ENCODE measurements around the gene RPLP1. TPM values are rescaled to one million over a fixed set of nuclear protein-coding genes. Genes with fewer than 3 reads are reported as not detected.

RPLP1 gene
- total RNA-seq, 1 experiment from 2014 or later = 1,651 TPM

- H2AFZ ChIP-seq = no peak overlapping the region
- H3F3A ChIP-seq (ENCODE audit: insufficient read depth, low read depth) = no peaks in the 10 kb centered on the region
- H3K9me2 ChIP-seq (ENCODE audit: insufficient read depth) = no peaks in the 10 kb centered on the region
- H4K20me1 ChIP-seq (ENCODE audit: insufficient read depth) = no peaks in the 10 kb centered on the region
- CTCF ChIA-PET = no interaction called here
- no peaks in the 10 kb centered on the region for H3K9me3 ChIP-seq (ENCODE audit: insufficient read depth, low read depth)
- BruUV-seq (replicated peaks) = no TSS peak
- no peak overlapping the region for H3K4me3 ChIP-seq
- H3K36me3 ChIP-seq (ENCODE audit: low read depth) = peaks cover 32% of the 10 kb centered on the region
- H3K27me3 ChIP-seq (ENCODE audit: insufficient read depth, low read depth) = no peaks in the 10 kb centered on the region
- intact Hi-C loops (cut with micrococcal nuclease; ENCODE audit: unreplicated experiment) = no loop called here
- POLR2A ChIA-PET (ENCODE audit: unreplicated experiment) = no interaction called here
- no peak overlapping the region for H3K27ac ChIP-seq
- no peaks in the 10 kb centered on the region for H3K4me1 ChIP-seq (replicated peaks; ENCODE audit: insufficient read depth)
- H3K4me2 ChIP-seq = no peak overlapping the region
- no peak for TF ChIP-seq CTCF (conservative IDR thresholded peaks at IDR 0.05)
- DNase-seq = no peak
- H3K79me2 ChIP-seq (ENCODE audit: low read depth) = 0 out of 2 replicates have a peak, but pooled peaks cover 4% of the 10 kb centered on the region
Measured at GRCh38 chr15:69434679-69435078, 17.9 kb upstream of the RPLP1 start.

GRCh38 chr15:69435985-69436384 lies 16.6 kb upstream of the RPLP1 start:
- ChIA-PET CTCF (no interaction called here), POLR2A (ENCODE audit: unreplicated experiment) (no interaction called here)
- H3K4me1 ChIP-seq (replicated peaks; ENCODE audit: insufficient read depth) = no peaks in the 10 kb centered on the region
- no peak overlapping the region for H2AFZ ChIP-seq
- no peak overlapping the region for H3K4me3 ChIP-seq
- BruUV-seq (replicated peaks) = no TSS peak
- no peaks in the 10 kb centered on the region for H3K9me3 ChIP-seq (ENCODE audit: insufficient read depth, low read depth)
- H3K27ac ChIP-seq = no peak overlapping the region
- TF ChIP-seq CTCF (conservative IDR thresholded peaks at IDR 0.05) (no peak), EZH2 (IDR thresholded peaks at IDR 0.05; ENCODE audit: low read depth) (no peak)
- H3K79me2 ChIP-seq (ENCODE audit: low read depth) = no peaks in the 10 kb centered on the region
- H3K36me3 ChIP-seq (ENCODE audit: low read depth) = peaks cover 26% of the 10 kb centered on the region
- no peaks in the 10 kb centered on the region for H3F3A ChIP-seq (ENCODE audit: insufficient read depth, low read depth)
- DNase-seq = no peak
- H4K20me1 ChIP-seq (ENCODE audit: insufficient read depth) = no peaks in the 10 kb centered on the region
- H3K27me3 ChIP-seq (ENCODE audit: insufficient read depth, low read depth) = no peaks in the 10 kb centered on the region
- no peak overlapping the region for H3K4me2 ChIP-seq
- no peaks in the 10 kb centered on the region for H3K9me2 ChIP-seq (ENCODE audit: insufficient read depth)
- intact Hi-C loops (cut with micrococcal nuclease; ENCODE audit: unreplicated experiment) = no loop called here

GRCh38 chr15:69436951-69437350 lies 15.7 kb upstream of the RPLP1 start:
- ChIA-PET POLR2A (ENCODE audit: unreplicated experiment) (no interaction called here), CTCF (no interaction called here)
- Histone ChIP-seq H3F3A (ENCODE audit: insufficient read depth, low read depth) (no peaks in the 10 kb centered on the region), H2AFZ (no peak overlapping the region), H3K4me3 (no peak overlapping the region), H3K4me1 (replicated peaks; ENCODE audit: insufficient read depth) (no peaks in the 10 kb centered on the region), H3K27ac (no peak overlapping the region), H3K79me2 (ENCODE audit: low read depth) (no peaks in the 10 kb centered on the region), H3K9me2 (ENCODE audit: insufficient read depth) (no peaks in the 10 kb centered on the region), H3K4me2 (no peak overlapping the region), H3K36me3 (ENCODE audit: low read depth) (peaks cover 31% of the 10 kb centered on the region), H3K9me3 (ENCODE audit: insufficient read depth, low read depth) (no peaks in the 10 kb centered on the region), H3K27me3 (ENCODE audit: insufficient read depth, low read depth) (no peaks in the 10 kb centered on the region), H4K20me1 (ENCODE audit: insufficient read depth) (no peaks in the 10 kb centered on the region)
- BruUV-seq (replicated peaks) = no TSS peak
- no peak for DNase-seq
- TF ChIP-seq CTCF (conservative IDR thresholded peaks at IDR 0.05) = no peak
- no peak for TF ChIP-seq EZH2 (IDR thresholded peaks at IDR 0.05; ENCODE audit: low read depth)
- intact Hi-C loops (cut with micrococcal nuclease; ENCODE audit: unreplicated experiment) = no loop called here
